Fibroblast of pulmonary artery (primary cell): ENCODE results near the gene ERN2.

Experiments used
- DNase-seq: peaks from one replicate; pipeline ENCODE4 v3.0.0-alpha.2; 2010; ENCODE audit warnings: low read depth
- H3K4me3 ChIP-seq: replicated peaks from 2 replicates; pipeline ENCODE4 v1.5.1; 2011; ENCODE audit warnings: low read depth, mild to moderate bottlenecking, control low read depth, low read length, moderate library complexity
- TF ChIP-seq, protein P1 (sequence below): IDR thresholded peaks from 2 replicates; pipeline ENCODE4 v1.5.1; 2011; ENCODE audit warnings: mild to moderate bottlenecking, control low read depth, low read length, inconsistent platforms; ENCODE audit errors: missing control alignments

The ERN2 gene

DNA sequence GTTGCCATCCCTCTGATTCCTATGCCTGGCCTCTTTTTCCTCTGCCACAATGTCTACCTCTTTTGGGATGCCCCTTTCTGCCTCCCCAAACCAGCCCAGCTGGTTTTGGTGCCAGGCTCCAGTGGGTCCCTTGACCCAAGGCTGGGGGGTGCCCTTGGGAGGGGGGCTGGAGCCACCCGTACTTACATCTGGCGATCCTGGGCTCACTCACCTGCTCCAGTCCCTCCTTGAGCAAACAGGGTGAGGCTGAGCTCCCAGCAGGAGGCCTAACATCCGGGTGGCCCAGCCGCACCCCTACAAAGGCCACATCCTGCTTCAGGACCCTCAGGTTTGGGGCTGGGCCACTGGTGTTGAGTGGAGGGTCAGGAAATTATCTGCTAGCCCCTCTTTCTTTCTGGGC, 1.2 kb downstream of the ERN2 start:
- no peak for DNase-seq
- H3K4me3 ChIP-seq: no peak overlapping the region
- TF ChIP-seq, protein P1, sequence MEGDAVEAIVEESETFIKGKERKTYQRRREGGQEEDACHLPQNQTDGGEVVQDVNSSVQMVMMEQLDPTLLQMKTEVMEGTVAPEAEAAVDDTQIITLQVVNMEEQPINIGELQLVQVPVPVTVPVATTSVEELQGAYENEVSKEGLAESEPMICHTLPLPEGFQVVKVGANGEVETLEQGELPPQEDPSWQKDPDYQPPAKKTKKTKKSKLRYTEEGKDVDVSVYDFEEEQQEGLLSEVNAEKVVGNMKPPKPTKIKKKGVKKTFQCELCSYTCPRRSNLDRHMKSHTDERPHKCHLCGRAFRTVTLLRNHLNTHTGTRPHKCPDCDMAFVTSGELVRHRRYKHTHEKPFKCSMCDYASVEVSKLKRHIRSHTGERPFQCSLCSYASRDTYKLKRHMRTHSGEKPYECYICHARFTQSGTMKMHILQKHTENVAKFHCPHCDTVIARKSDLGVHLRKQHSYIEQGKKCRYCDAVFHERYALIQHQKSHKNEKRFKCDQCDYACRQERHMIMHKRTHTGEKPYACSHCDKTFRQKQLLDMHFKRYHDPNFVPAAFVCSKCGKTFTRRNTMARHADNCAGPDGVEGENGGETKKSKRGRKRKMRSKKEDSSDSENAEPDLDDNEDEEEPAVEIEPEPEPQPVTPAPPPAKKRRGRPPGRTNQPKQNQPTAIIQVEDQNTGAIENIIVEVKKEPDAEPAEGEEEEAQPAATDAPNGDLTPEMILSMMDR: no peak

DNA sequence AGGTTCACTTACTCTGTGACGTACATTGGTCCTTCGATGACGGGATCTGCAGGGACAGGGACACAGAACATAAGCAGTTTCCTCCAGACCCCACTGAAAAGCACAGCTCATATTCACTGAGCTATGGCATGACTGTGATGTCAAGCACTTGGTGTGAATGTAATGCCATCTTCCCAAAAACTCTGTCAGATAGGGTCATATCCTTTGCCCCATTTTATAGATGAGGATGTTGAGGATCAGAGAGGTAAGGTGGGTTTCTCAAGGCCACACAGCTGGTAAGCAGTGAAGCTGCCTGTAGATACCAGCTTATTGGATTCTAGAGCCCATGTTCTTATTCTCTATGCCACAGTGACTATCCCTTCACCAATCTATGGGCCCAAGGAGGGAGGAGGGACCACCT, 2.5 kb downstream of the ERN2 start:
- TF ChIP-seq, protein P1: no peak
- DNase-seq: no peak
- no peak overlapping the region for H3K4me3 ChIP-seq

DNA sequence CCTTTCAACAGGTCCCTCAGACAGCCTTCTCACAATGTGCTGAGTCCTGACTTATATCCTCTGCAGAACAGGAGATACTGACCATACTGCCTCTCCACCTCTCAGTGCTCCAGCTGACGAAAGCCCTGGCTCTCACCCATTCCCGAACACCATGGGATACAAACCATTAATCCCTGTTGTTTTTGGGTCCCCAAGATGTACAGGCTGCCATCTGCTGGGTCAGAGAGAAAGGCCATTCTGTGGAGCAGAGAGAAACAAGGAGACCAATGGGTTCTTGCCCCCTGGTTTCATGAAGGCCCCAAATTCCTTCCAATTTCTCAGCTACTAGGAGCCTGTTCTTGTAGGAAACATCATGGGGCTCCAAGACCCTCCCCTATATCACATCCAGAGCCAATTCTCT, 3.0 kb downstream of the ERN2 start:
- no peak overlapping the region for H3K4me3 ChIP-seq
- DNase-seq: no peak
- TF ChIP-seq, protein P1: no peak

DNA sequence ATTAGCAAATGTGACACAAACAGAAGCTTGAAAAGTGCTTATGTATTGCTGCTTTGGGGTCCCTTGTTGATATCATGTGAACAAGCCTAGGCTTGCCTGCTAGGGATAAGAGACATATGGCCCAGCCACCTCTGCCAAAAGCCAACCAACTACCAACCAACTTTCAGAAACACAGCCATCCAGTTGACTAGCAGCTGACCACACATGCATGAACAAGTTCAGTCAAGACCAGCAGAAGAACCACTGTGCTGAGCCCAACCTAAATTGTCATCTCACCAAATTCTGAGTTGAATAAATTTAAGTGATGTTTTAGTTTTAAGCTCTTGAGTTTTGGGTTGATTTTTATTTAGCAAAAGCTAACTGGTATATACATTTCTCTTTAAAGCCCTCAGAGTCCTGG, 3.5 kb downstream of the ERN2 start:
- DNase-seq: no peak
- H3K4me3 ChIP-seq: no peak overlapping the region
- TF ChIP-seq, protein P1: no peak

DNA sequence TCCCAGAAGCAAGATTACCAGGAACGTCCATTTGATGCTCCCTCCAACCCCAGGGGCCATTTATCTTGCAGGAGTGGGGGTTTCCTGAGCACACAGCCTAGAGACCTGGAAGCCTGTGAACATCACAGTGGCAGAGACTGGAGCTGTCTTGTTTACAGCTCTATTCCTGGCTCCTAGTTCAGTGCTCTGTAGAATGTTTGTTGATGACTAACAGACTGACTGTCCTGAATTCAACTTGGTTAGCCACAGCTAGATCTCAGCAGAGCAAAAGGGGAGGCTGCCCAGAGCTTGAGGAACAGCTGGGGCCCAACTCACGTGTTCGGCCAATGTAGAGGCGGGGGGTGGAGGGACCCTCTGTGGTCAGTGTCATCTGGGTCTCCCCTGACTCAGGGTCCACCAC, 6.6 kb downstream of the ERN2 start:
- H3K4me3 ChIP-seq: no peak overlapping the region
- DNase-seq: no peak
- TF ChIP-seq, protein P1: no peak

DNA sequence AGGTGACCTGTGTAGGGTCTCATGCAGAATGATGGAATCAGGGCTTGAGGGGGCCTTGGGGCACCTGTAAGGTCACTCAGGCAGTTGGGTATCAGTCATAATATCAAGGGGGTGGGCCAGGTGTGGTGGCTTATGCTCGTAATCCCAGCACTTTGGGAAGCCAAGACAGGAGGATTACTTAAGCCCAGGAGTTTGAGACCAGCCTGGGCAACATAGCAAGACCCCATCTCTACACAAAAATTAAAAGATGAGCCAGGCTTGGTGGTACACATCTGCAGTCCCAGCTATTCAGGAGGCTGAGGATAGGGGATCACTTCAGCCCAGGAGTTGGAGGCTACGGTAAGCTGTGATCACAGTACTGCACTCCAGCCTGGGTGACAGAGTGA, 7.5 kb downstream of the ERN2 start:
- TF ChIP-seq, protein P1: no peak
- no peak overlapping the region for H3K4me3 ChIP-seq
- DNase-seq: no peak

DNA sequence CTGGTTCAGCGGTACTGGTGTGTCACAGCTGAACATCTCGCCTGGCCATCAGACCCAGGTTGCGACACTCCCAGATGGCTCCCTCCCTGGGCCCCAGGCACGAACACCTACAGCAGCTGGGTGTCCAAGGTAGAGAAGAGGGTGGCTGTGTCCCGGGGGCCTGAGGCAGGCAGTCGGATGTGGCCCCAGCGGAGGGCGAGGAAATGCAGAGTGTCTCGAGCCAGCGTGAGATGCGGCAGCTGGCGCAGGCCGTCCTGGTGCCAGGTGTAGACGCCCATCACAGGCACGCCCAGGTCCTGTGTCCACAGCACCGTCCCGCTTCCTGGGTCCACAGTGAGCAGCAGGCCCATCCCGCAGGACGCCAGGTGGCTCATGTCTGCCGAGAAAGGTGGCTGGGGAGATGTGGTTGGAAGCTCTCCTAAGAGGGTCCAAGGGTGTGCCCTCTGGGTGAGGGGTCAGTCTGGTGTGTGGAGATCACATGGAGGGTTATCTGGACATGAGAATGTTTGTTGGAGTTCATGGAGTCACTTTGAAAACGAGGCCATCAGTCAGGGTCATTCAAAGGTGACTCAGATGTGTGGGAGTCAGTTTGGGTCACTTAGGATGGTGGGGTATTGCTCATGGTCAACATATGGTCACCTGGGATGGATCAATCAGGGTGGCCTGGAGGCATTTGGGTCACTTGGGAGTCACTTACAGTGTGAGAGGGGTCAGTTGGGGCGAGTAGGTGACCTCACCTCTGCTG, 8.1 kb downstream of the ERN2 start:
- no peak overlapping the region for H3K4me3 ChIP-seq
- TF ChIP-seq, protein P1: no peak
- no peak for DNase-seq
